GM18867 (cell line): ENCODE results near the gene RAB11FIP4.
"Not testable (repeated sequence)": the region's sequence is repeated elsewhere in the genome, so short reads cannot be mapped to it uniquely, and the experiment has no call there.

Experiments used
- ATAC-seq: cut with Tn5 transposase; IDR thresholded peaks from one replicate; pipeline ENCODE4 v1.9.1; 2021; ENCODE audit warnings: mild to moderate bottlenecking, moderate library complexity; ENCODE audit not compliant: unreplicated experiment

Gene RAB11FIP4, protein sequence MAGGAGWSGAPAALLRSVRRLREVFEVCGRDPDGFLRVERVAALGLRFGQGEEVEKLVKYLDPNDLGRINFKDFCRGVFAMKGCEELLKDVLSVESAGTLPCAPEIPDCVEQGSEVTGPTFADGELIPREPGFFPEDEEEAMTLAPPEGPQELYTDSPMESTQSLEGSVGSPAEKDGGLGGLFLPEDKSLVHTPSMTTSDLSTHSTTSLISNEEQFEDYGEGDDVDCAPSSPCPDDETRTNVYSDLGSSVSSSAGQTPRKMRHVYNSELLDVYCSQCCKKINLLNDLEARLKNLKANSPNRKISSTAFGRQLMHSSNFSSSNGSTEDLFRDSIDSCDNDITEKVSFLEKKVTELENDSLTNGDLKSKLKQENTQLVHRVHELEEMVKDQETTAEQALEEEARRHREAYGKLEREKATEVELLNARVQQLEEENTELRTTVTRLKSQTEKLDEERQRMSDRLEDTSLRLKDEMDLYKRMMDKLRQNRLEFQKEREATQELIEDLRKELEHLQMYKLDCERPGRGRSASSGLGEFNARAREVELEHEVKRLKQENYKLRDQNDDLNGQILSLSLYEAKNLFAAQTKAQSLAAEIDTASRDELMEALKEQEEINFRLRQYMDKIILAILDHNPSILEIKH

DNA sequence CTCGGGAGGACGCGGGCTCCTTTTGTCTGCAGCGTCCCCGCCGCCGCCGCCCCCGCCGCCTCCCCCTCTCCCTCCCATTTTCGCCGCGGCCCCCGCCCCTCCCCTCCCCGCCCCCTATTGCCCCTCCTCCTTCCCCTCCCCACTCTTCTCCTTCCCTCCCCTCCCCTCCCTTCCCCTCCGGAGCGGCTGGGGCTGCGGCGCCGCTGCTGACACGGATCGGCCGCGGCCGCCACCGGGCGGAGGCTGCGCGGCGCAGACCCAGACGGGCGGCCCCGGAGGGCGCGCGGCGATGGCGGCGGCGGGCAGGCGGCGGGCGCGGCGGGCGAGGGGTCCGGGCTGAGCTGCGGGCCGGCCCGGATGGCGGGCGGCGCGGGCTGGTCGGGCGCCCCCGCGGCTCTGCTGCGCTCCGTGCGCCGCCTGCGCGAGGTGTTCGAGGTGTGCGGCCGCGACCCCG, at the start of gene RAB11FIP4:
Gene RAB11FIP4, plus strand, starts transcription at position 180 of the 454 bp plus-strand sequence. Its CDS starts 178 bp downstream, at position 358.
- ATAC-seq: no peak

DNA sequence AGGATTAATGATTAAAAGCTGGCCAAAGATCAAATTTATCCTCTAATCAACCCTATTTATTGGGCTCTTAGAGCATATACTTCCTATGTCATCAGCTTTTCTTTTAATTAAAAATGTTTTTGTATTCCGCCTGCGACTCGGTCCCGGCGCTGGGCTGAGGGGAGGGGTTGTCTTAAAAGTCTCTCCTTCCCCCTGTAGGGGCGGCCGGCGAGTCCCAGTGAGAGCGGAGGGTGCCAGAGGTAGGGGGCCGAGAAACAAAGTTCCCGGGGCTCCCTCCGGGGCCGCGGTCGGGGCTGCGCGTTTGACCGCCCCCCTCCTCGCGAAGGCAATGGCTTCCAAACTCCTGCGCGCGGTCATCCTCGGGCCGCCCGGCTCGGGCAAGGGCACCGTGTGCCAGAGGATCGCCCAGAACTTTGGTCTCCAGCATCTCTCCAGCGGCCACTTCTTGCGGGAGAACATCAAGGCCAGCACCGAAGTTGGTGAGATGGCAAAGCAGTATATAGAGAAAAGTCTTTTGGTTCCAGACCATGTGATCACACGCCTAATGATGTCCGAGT, 46.2 kb upstream of the RAB11FIP4 start:
- not testable (repeated sequence) for ATAC-seq

DNA sequence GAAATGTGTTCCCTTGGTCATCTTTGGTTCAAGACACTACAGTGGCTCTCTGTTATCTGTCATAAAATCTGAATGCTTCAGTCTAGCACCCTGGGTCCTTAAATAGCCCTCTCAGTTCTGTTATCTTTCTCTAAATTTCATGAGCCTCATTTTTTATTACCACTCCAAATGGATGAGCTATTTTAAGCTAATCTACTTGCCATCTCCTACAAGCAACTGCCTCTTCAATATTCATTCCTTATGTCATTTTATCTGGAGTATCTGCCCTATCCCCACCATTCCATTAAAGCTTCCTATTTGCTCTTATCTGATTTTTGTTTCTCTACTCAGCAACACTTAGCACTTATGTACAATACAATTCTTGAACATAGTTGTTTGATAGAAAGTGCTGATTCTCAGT, 42.0 kb upstream of the RAB11FIP4 start:
- ATAC-seq: no peak

DNA sequence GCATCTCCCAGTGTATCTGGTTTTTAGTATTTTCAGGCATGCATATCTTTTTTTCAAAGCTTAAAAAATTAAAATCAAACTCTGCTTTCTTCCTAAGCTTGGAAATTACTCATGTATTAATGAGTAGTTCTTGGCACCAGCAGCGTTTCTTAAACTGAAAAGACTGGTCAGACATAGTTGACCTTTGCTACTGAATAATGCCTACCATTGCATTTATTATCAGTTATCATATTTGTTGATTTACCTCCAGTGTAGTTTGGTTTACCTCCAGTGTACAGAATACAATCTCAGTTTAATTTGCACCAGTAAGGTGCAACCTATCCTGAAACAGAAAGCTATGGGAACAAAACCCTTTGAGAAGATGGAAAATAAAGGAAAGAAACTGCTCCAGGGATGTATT, 35.5 kb upstream of the RAB11FIP4 start:
- ATAC-seq: no peak

DNA sequence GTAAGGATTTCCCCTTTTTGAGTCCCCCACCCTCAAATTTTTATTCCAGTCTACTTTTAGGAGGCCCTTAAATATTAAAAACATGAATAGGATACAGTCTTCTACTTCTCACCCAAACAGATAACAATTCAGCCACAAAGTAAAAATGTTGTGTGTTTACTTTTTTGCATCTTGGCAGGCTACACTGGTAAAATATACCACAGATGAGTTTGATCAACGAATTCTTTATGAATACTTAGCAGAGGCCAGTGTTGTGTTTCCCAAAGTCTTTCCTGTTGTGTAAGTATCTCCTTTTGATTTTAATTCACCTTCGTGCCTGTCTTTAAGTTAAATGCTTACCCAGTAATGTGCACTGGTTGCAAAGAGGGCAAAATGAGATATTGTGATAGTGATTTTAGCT, 34.4 kb upstream of the RAB11FIP4 start:
- no peak for ATAC-seq

DNA sequence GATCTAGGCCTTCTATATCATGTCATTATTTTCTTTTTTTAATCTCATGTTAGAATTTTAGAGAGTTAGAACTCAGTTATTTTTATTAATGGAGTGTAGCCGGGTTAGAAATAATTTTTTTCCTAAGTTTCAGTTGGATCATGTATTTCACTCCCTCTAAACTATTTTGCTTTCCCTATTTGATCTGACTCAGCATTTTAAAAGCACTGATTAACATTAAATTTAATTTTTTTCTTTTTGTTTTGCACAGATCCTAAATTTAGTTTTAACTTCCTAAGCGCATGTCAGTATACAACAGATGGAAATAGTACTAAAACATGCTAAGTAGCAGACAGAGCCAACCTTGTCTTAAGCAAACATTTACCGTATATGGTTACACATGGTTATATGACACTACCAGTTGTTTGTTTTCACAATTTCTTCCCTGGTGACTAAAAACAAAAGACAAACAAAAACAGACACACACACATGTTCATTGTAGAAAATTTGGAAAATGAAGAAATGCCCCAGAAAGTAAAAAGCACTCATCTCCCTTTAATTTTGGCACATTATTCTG, 33.6 kb upstream of the RAB11FIP4 start:
- ATAC-seq: no peak

DNA sequence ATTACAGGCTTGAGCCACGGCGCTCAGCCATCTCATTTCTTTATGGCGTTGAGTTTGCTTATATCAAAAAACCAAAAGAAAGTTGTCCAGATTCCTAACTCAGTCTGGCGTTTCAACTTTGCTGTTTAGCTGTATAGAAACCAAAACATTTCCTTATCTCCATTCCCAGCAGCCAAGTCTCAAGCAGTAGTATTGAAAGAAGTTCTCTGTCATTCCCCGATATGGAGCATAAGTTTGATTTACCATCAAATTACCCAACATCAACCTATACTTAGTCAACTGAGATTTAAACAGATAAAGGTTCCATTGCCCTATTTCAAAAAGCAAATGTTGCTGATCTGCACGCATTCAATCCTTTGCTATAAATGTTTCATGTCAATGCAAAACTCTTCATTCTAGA, 27.5 kb upstream of the RAB11FIP4 start:
- ATAC-seq: no peak

DNA sequence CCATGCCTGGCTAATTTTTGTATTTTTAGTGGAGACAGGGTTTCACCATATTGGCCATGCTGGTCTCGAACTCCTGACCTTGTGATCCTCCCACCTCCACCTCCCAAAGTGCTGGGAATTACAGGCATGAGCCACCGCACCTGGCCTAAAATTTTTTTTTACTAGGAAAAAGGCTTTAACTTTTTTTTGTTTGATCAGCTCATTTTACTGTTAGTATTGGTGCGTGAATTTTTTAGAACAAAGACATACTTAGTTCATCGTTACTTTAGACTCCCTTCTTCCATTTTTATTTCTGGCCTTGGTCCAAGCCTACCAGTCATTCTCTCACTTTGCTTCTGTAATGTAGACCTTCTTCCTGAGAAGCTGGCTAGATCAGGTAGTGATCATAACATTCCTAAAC, 25.4 kb upstream of the RAB11FIP4 start:
- no peak for ATAC-seq

DNA sequence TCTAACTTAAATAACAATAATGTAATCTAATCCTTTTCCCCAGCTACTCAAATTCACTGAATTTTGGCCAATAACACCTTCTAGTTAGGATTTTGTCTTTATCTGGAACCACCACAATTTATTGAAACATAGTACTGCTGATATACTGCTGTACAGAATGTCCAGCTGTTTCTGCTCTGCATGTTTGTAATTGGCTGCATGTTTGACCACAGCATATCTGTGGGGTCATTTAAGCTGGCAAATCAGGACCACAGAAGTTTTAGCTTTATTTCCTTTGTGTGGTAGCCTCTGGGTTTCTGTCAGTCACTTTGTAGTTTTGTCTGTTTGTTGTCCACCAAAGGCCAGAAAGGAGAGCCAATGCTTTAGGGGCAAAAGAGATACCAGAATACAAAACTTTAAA, 22.2 kb upstream of the RAB11FIP4 start:
- ATAC-seq: no peak

DNA sequence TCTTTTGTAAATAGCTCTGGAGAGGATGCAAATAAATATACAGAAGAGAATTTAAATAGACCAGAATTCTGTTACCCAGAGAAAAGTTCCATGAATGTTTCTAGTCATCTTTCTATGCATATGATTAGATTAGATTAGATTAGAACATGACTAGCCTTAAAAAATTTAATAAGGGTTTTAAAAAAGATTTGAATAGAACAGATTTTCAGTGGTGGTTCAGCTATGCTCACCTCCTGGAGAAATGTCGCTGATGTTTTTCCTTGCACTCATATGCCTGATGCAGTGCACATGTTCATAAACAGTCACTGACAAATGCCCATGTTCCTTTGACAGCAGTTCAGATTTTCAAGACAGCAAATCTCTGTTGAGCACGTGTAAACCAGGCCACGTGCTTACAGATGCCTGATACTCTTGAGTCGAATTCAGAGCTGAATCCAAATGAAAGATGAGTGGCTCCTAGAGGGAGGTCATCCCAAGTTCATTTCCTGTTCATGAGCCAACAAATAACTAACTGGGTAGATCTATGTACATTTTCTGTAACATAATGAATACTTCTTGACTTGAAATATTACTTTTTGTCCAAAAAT, 19.9 kb upstream of the RAB11FIP4 start:
- no peak for ATAC-seq

DNA sequence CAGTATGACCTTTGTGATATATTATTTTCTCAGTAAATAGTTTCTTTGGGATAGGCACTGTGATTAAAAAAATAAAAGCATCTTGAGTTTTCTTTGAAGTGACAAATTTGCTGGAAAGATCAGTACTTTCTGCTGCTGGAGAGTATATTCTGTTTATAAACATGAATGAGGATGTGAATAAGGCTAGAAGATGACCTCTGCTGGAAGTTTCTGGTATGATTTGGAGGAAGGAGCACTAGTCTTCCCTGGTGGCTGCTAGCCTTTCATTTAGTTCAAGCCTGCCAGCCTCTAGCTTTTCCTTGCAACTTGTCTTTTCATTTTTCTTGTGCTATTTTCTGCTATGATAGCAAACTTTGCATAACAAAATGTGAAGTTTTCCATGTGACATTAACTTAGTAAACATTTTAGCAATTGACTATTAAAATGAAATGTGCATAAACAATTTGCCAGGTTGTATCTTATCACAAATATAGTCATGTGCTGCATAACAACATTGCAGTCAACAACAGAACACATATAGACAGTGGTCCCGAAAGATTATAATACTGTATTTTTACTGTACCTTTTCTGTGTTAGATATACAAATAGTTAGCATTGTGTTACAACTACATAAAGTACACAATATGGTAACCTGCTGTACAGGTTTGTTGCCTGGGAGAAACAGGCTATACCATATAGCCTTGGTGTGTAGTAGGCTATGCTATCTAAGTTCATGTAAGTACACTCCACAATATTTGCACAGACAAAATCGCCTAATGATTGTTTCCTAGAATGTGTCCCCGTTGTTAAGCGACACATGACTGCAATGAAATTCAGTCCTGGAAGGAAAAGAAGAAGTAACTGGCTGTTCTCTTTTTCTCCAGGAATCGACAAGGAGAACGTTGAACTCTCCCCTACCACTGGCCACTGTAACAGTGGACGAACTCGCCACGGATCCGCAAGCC, 18.1 kb upstream of the RAB11FIP4 start:
- peak; percentile 44 for ATAC-seq

DNA sequence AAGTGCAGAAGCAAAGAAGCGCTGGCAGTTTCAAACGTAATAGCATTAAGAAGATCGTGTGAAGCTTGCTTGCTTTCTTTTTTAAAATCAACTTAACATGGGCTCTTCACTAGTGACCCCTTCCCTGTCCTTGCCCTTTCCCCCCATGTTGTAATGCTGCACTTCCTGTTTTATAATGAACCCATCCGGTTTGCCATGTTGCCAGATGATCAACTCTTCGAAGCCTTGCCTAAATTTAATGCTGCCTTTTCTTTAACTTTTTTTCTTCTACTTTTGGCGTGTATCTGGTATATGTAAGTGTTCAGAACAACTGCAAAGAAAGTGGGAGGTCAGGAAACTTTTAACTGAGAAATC, 17.4 kb upstream of the RAB11FIP4 start:
- ATAC-seq: no peak

DNA sequence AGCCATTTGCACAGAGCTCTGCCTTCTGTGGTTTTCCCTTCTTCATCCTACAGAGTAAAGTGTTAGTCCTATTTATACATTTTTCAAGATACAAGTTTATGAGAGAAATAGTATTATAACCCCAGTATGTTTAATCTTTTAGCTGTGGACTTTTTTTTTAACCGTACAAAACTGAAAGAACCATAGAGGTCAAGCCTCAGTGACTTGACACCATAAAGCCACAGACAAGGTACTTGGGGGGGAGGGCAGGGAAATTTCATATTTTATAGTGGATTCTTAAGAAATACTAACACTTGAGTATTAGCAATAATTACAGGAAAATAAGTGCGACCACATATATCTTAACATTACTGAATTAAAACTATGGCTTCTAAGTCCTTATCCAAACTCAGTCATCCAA, 17.0 kb upstream of the RAB11FIP4 start:
- ATAC-seq: no peak

DNA sequence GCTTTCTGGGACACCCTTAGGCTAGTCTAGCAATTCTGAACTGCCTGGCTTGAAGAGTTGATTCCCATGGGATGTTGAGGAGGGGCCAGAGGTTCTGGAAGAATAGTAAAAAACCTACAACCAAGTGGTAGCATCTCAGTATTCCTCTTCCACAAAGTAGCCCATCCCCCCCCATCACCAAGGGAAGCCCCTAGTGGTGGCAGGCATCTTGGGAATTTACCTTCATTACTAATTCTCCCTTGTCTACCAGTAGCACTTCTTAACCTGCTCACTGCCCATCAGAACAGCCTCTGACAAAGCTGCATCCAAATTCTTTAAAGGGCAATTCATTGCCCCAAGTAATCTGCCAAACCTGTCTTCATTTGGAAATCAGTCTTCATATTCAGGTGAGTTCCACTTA, 12.8 kb upstream of the RAB11FIP4 start:
- ATAC-seq: no peak

DNA sequence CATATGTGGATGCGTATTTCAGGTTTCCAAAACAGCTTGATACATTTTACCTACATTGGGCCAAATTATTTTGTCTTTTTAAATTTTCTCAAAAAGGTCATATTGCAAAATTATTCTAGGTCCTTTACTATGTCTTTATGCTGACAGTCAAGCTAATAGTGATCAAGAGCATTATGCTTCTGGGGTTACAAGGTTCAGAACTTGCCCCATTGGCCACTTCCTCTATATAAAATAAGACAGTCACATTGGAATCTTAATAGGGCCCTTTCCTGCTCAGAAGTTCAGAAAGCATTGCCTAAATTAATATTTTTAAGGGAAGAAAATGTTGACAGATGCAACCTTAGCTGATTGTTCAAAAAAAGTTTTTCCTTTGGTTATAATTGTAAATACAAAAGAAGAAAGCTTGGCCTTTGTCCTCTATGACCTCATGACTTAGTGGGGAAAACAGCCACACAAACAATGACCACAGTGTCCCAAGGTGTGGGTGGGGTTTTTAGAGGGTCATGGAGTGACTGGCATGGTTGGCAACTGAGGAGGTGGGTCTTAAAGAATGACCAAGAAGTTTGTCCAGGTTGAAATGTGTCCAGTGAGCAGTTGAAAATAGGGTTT, 11.8 kb upstream of the RAB11FIP4 start:
- no peak for ATAC-seq

DNA sequence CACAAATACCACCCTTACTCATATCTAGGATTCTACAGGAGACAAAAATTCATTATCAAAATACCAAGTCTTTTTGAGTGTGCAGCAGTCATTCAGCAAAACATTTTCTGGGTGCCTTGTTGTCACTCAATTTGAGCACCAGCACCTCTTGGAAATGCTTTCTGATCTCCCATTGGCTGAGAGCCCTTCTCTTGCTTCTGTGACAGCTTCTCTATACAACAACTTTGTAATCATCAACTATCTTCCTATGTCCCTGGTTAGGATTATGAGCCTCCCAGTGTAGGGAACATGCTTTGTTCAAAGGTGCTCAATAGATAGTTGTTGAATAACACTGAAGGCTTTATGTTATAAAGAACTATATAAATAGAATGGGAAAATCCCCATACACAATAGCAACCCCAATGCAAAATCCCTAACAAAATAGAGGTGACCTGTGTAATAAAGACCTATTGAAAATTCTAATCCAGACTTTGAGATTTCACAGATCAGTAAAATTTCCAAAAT, 10.3 kb upstream of the RAB11FIP4 start:
- ATAC-seq: no peak

DNA sequence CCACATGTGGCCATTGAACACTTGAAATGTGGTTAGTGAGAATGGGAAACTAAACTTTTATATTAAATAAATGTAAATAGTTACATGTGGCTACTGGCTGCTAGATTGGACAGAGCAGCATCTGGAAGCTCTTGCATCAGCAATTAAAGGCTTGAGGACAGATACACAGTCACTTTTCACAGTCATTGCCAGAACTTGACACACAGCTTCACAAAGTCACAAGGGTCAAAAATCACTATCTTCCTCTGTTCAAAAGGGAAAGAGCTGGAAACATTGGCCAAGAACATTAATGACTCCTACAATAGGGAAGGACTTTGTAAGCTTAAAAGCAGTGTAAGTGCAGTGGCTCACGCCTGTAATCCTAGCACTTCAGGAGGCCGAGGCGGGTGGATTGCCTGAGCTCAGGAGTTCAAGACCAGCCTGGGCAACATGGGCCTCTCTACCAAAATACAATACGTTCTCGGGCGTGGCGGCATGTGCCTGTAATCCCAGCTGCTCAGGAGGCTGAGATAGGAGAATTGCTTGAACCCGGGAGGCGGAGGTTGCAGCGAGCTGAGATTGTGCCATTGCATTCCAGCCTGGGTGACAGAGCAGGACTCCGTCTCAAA, 8.7 kb upstream of the RAB11FIP4 start:
- ATAC-seq: not testable (repeated sequence)

DNA sequence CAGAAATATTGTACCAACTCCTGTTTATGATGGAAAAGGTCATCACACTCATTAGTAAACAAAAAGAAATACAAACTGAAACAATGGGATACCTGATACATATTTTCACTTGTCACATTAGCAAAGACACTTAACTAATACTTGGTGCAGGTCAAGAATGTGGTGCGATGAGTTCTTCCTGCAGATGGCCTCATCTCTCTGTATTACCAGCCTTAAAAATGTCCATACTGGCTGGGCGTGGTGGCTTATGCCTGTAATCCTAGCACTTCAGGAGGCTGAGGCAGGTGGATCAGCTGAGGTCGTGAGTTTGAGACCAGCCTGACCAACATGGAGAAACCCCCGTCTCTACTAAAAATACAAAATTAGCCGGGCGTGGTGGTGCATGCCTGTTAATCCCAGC, 8.0 kb upstream of the RAB11FIP4 start:
- not testable (repeated sequence) for ATAC-seq
